ENCODE measurements around the gene DNLZ.

- TF ChIP-seq POLR2AphosphoS5 (IDR thresholded peaks at IDR 0.05; ENCODE audit: low read depth, low read length) (no peak), POLR2A (IDR thresholded peaks at IDR 0.05; ENCODE audit: low read depth, low read length) (no peak), TAF1 (IDR thresholded peaks at IDR 0.05; ENCODE audit: low read depth, low read length) (no peak)
These were observed 34.1 kb upstream of the DNLZ start for GRCh38 chr9:136397643-136398042.

All from GM12891 (cell line).